Kidney (tissue), 14 donors: ENCODE measurements around the gene KIF27. TPM values are rescaled to one million over a fixed set of nuclear protein-coding genes. Genes with fewer than 3 reads are reported as not detected.

Source experiments
- DNase-seq, 5 donors: peaks; one replicate each; pipeline ENCODE4 v3.0.0-alpha.2; 2013 to 2020
- FAIRE-seq: peaks from 2 replicates; lab custom pipeline; 2012; peaks lifted over from hg19 to GRCh38; lab: Jason Lieb, UNC
- H3K27ac ChIP-seq, 2 donors: one replicate each; pipeline ENCODE4 v1.7.0; 2013; ENCODE audit warnings: low read depth in 2 of 2, low read length in 2 of 2, inconsistent platforms in 1 of 2
- H3K27me3 ChIP-seq: one replicate; pipeline ENCODE4 v1.7.1; 2013; ENCODE audit warnings: low read length, inconsistent platforms; ENCODE audit not compliant: control insufficient read depth, insufficient read depth
- H3K36me3 ChIP-seq, 3 donors: one replicate each; pipeline versions ENCODE4 v1.7.0 to v1.7.1; 2013; ENCODE audit warnings: low read length in 3 of 3, control low read depth in 1 of 3, inconsistent platforms in 1 of 3; ENCODE audit not compliant: insufficient read depth in 3 of 3, control insufficient read depth in 2 of 3
- H3K4me1 ChIP-seq, 3 donors: one replicate each; pipeline versions ENCODE4 v1.7.0 to v1.7.1; 2013; ENCODE audit warnings: low read length in 3 of 3, inconsistent platforms in 1 of 3, low read depth in 1 of 3; ENCODE audit not compliant: control insufficient read depth in 2 of 3, insufficient read depth in 2 of 3
- H3K4me3 ChIP-seq, 3 donors: one replicate each; pipeline versions ENCODE4 v1.7.0 to v1.8.1; 2013; ENCODE audit warnings: low read length in 3 of 3, control low read depth in 1 of 3, inconsistent platforms in 1 of 3
- H3K9ac ChIP-seq, 3 donors: one replicate each; pipeline versions ENCODE4 v1.7.0 to v1.7.1; 2013; ENCODE audit warnings: low read length in 3 of 3, control low read depth in 1 of 3, inconsistent platforms in 1 of 3
- H3K9me3 ChIP-seq, 3 donors: one replicate each; pipeline versions ENCODE4 v1.7.0 to v1.7.1; 2013; ENCODE audit warnings: low read length in 3 of 3, control low read depth in 1 of 3, inconsistent platforms in 1 of 3; ENCODE audit not compliant: control insufficient read depth in 2 of 3, insufficient read depth in 1 of 3
- CTCF ChIP-seq: IDR thresholded peaks from 3 replicates; pipeline ENCODE4 v1.5.1; 2012; ENCODE audit warnings: mild to moderate bottlenecking, moderate library complexity, borderline replicate concordance; ENCODE audit not compliant: insufficient read depth; ENCODE audit errors: extremely low read depth
- intact Hi-C: fragments of 100-400 bp; cut with DNase I; formaldehyde crosslinking; loops from one replicate; pipeline ENCODE4 v1.11.1; 2022
- polyA plus RNA-seq: library from polyadenylated mRNA; stranded (reverse); fragments of 350-450 nt; fragmentation: Illumina TruSeq; extraction: RNeasy Lipid Tissue Mini Kit (QIAGEN cat#74804); gene quantifications from one replicate; pipeline ENCODE4 v1.2.3, GENCODE V29; 2014; ENCODE audit warnings: low read depth, low replicate concordance; ENCODE audit not compliant: insufficient read depth
- total RNA-seq: library from RNA; stranded (reverse); fragmentation: NEBNext Ultra II Directional; extraction: Animal tissue kit (Norgen Biotek cat#: 25700); gene quantifications from one replicate; pipeline ENCODE4 v1.2.1, GENCODE V29; 2021
- donor health status: control.
- donor health status: control.
- donor health status: control.
- donor health status: control.
- donor health status: control.
- donor health status: DM: yes; HTN: yes; CAD: no.
- donor health status: Normal renal cell carcinoma (clear cell type).

The KIF27 gene
- total and polyA plus RNA-seq, 2 donors from 2014 or later: 1.5 to 8.7 TPM

GRCh38 chr9:83967073-83967472, 45.8 kb upstream of the KIF27 start:
- DNase-seq: no peak
- TF ChIP-seq CTCF: no peak

GRCh38 chr9:83966209-83966582, 45.0 kb upstream of the KIF27 start:
- TF ChIP-seq CTCF: no peak
- intact Hi-C loops: no loop called here
- Histone ChIP-seq H3K4me3 (no peak overlapping the region), H3K27ac (no peak overlapping the region), H3K9me3 (no peaks in the 10 kb centered on the region), H3K36me3 (peaks cover 5 to 33% (median 22%) of the 10 kb centered on the region in 3 donors), H3K9ac (no peak overlapping the region), H3K27me3 (no peaks in the 10 kb centered on the region), H3K4me1 (peaks cover 0 to 4% (median 0%) of the 10 kb centered on the region in 3 donors)
- DNase-seq (no peak), FAIRE-seq (no peak)

More at GRCh38 chr9:83967073-83967472, 45.8 kb upstream of the KIF27 start:
- no peak overlapping the region for H3K4me3 ChIP-seq
- no peaks in the 10 kb centered on the region for H3K27me3 ChIP-seq
- FAIRE-seq: no peak
- no peak overlapping the region for H3K27ac ChIP-seq
- no peak overlapping the region for H3K9ac ChIP-seq
- intact Hi-C loops: no loop called here
- H3K36me3 ChIP-seq: peaks cover 8 to 42% (median 29%) of the 10 kb centered on the region in 3 donors
- no peaks in the 10 kb centered on the region for H3K9me3 ChIP-seq
- H3K4me1 ChIP-seq: peaks cover 0 to 1% (median 0%) of the 10 kb centered on the region in 3 donors

GRCh38 chr9:83965350-83966208, 44.3 kb upstream of the KIF27 start:
- H3K27ac ChIP-seq: no peak overlapping the region
- H3K4me3 ChIP-seq: no peak overlapping the region
- intact Hi-C loops: no loop called here
- DNase-seq: peak in 1 of 5 donors; percentile 41
- H3K4me1 ChIP-seq: peaks cover 0 to 4% (median 0%) of the 10 kb centered on the region in 3 donors
- H3K9me3 ChIP-seq: no peaks in the 10 kb centered on the region
- FAIRE-seq: no peak
- H3K9ac ChIP-seq: no peak overlapping the region
- H3K36me3 ChIP-seq: peaks cover 3 to 27% (median 15%) of the 10 kb centered on the region in 3 donors
- TF ChIP-seq CTCF: no peak
- H3K27me3 ChIP-seq: no peaks in the 10 kb centered on the region
